Astrocyte (in vitro differentiated cells and primary cell): ENCODE data around the gene PEAK1.

Experiments
- EZH2 ChIP-seq: IDR thresholded peaks from 2 replicates; pipeline ENCODE4 v1.6.1; 2012; ENCODE audit warnings: mild to moderate bottlenecking, low read length, inconsistent platforms; ENCODE audit not compliant: insufficient read depth
- TF ChIP-seq, protein P1 (sequence below): IDR thresholded peaks from 2 replicates; pipeline ENCODE4 v1.5.1; 2011; ENCODE audit warnings: low read depth, mild to moderate bottlenecking, inconsistent platforms, low read length, moderate library complexity; ENCODE audit not compliant: insufficient read depth

DNA sequence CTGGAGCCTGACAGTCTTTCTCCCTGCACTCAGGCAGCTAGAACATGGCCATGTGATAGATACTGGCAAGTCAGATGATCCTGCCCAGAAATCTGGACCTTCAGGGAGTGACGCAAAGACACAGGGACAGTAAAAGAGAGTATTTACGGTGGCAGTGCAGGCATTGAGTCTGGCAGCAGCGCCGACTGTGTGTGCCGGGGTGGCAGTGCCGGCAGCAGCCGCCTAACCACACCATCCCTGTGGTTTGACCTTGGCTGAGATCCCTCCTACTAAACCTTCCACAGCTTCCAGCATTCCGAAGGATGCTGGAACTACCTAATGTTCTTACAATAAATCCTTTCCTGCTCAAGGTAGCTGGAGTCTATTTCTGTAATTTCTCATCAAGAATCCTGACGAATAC, 344.4 kb downstream of the PEAK1 start:
- TF ChIP-seq, protein P1, sequence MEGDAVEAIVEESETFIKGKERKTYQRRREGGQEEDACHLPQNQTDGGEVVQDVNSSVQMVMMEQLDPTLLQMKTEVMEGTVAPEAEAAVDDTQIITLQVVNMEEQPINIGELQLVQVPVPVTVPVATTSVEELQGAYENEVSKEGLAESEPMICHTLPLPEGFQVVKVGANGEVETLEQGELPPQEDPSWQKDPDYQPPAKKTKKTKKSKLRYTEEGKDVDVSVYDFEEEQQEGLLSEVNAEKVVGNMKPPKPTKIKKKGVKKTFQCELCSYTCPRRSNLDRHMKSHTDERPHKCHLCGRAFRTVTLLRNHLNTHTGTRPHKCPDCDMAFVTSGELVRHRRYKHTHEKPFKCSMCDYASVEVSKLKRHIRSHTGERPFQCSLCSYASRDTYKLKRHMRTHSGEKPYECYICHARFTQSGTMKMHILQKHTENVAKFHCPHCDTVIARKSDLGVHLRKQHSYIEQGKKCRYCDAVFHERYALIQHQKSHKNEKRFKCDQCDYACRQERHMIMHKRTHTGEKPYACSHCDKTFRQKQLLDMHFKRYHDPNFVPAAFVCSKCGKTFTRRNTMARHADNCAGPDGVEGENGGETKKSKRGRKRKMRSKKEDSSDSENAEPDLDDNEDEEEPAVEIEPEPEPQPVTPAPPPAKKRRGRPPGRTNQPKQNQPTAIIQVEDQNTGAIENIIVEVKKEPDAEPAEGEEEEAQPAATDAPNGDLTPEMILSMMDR = no peak
- TF ChIP-seq EZH2 = no peak
